IMR-90 (cell line): ENCODE measurements around the gene PRKRIP1. TPM values are rescaled to one million over a fixed set of nuclear protein-coding genes. Genes with fewer than 3 reads are reported as not detected.

Experiments used
- ATAC-seq: fragments of 200-7000 bp; cut with Tn5 transposase; 2 replicates; pipeline ENCODE4 v1.9.1; 2020; ENCODE audit warnings: low read depth, mild to moderate bottlenecking, moderate library complexity
- BruUV-seq: library from RNA; stranded (reverse); fragments of 400-500 nt; replicated peaks from 2 replicates; lab custom pipeline; 2021; lab: Mats Ljungman, UMichigan
- CTCF ChIA-PET: fragments of 300-600 bp; formaldehyde crosslinking; extraction: SDS; loops from one replicate; lab custom pipeline; 2021; ENCODE audit warnings: antibody characterized with exemption; lab: Yijun Ruan, JAX
- POLR2A ChIA-PET: fragments of 300-600 bp; sonication (Branson Sonifier 250); formaldehyde crosslinking; loops from one replicate; lab custom pipeline; 2022; ENCODE audit warnings: antibody characterized with exemption; ENCODE audit not compliant: unreplicated experiment; lab: Charles Lee
- DNase-seq: peaks from one replicate; pipeline ENCODE4 v3.0.0; 2013
- H2AFZ ChIP-seq: replicated peaks from 2 replicates; pipeline ENCODE3; 2013; ENCODE audit warnings: low read length, mild to moderate bottlenecking; ENCODE audit not compliant: poor library complexity
- H2AK5ac ChIP-seq: 2 replicates; pipeline ENCODE4 v1.6.1; 2013; ENCODE audit warnings: low read depth, low read length, inconsistent platforms
- H2AK9ac ChIP-seq: replicated peaks from 2 replicates; pipeline ENCODE3; 2013; ENCODE audit warnings: mild to moderate bottlenecking, low read depth, low read length, moderate library complexity; ENCODE audit not compliant: poor library complexity
- H2BK120ac ChIP-seq: 2 replicates; pipeline ENCODE4 v1.6.1; 2013; ENCODE audit warnings: low read depth, low read length, inconsistent platforms
- H2BK15ac ChIP-seq: 3 replicates; pipeline ENCODE4 v1.6.1; 2013; ENCODE audit warnings: low read depth, low read length, inconsistent platforms
- H2BK20ac ChIP-seq: 2 replicates; pipeline ENCODE4 v1.6.1; 2013; ENCODE audit warnings: low read depth, mild to moderate bottlenecking, inconsistent platforms, low read length, moderate library complexity
- H2BK5ac ChIP-seq: 2 replicates; pipeline ENCODE4 v1.6.1; 2013; ENCODE audit warnings: mild to moderate bottlenecking, low read depth, low read length, inconsistent platforms; ENCODE audit not compliant: poor library complexity, severe bottlenecking
- H3K14ac ChIP-seq: replicated peaks from 2 replicates; pipeline ENCODE4 v1.6.1; 2013; ENCODE audit warnings: low read depth, low read length, inconsistent platforms
- H3K18ac ChIP-seq: 2 replicates; pipeline ENCODE4 v1.6.1; 2013; ENCODE audit warnings: low read depth, low read length, control low read depth
- H3K23ac ChIP-seq: 2 replicates; pipeline ENCODE4 v1.6.1; 2013; ENCODE audit warnings: low read depth, low read length, inconsistent platforms
- H3K27ac ChIP-seq: 2 replicates; pipeline ENCODE4 v1.5.1; 2013; ENCODE audit warnings: mild to moderate bottlenecking, control low read depth, low read length; ENCODE audit not compliant: insufficient read depth
- H3K27me3 ChIP-seq: 2 replicates; pipeline ENCODE4 v1.6.1; 2013; ENCODE audit warnings: low read length; ENCODE audit not compliant: control insufficient read depth, insufficient read depth
- H3K36me3 ChIP-seq: 2 replicates; pipeline ENCODE4 v1.6.1; 2013; ENCODE audit warnings: low read length, mixed read lengths; ENCODE audit not compliant: control insufficient read depth, insufficient read depth
- H3K4ac ChIP-seq: 2 replicates; pipeline ENCODE4 v1.6.1; 2013; ENCODE audit warnings: low read depth, low read length, inconsistent platforms
- H3K4me1 ChIP-seq: 2 replicates; pipeline ENCODE4 v1.6.1; 2013; ENCODE audit warnings: low read length, mixed read lengths; ENCODE audit not compliant: control insufficient read depth, insufficient read depth
- H3K4me2 ChIP-seq: 2 replicates; pipeline ENCODE4 v1.6.1; 2013; ENCODE audit warnings: low read depth, mild to moderate bottlenecking, control low read depth, low read length, moderate library complexity
- H3K4me3 ChIP-seq: 2 replicates; pipeline ENCODE4 v1.5.1; 2013; ENCODE audit warnings: low read depth, mild to moderate bottlenecking, control low read depth, low read length, moderate library complexity; ENCODE audit not compliant: insufficient read depth
- H3K56ac ChIP-seq: 2 replicates; pipeline ENCODE4 v1.6.1; 2013; ENCODE audit warnings: low read length, inconsistent platforms; ENCODE audit not compliant: insufficient read depth; ENCODE audit errors: extremely low read depth
- H3K79me1 ChIP-seq, 2 experiments: 2 replicates each; pipeline ENCODE4 v1.6.1; 2013; ENCODE audit warnings: low read length in 2 of 2, inconsistent platforms in 1 of 2, low read depth in 1 of 2
- H3K9ac ChIP-seq: 2 replicates; pipeline ENCODE4 v1.6.1; 2013; ENCODE audit warnings: low read depth, low read length, control low read depth
- H3K9me1 ChIP-seq: 2 replicates; pipeline ENCODE4 v1.6.1; 2013; ENCODE audit warnings: low read length, inconsistent platforms; ENCODE audit not compliant: insufficient read depth
- H3K9me3 ChIP-seq: 2 replicates; pipeline ENCODE4 v1.6.1; 2013; ENCODE audit warnings: low read length; ENCODE audit not compliant: control insufficient read depth, insufficient read depth
- H4K20me1 ChIP-seq: 2 replicates; pipeline ENCODE4 v1.6.1; 2013; ENCODE audit warnings: low read length, inconsistent platforms; ENCODE audit not compliant: insufficient read depth
- H4K5ac ChIP-seq: 2 replicates; pipeline ENCODE4 v1.6.1; 2013; ENCODE audit warnings: mild to moderate bottlenecking, low read depth, low read length, control low read depth
- H4K8ac ChIP-seq, 2 experiments: 2 replicates each; pipeline ENCODE4 v1.6.1; 2013; ENCODE audit warnings: low read depth in 2 of 2, low read length in 2 of 2, control low read depth in 1 of 2, inconsistent platforms in 1 of 2
- H4K91ac ChIP-seq: 2 replicates; pipeline ENCODE4 v1.6.1; 2013; ENCODE audit warnings: low read depth, low read length, inconsistent platforms; ENCODE audit not compliant: insufficient read depth
- CHD1 ChIP-seq: IDR thresholded peaks from 2 replicates; pipeline ENCODE4 v1.6.1; 2012; ENCODE audit warnings: low read depth, low read length, improper control_type of control experiment
- ELK1 ChIP-seq: fragments of 150-350 bp; IDR thresholded peaks from 2 replicates; pipeline ENCODE4 v1.6.1; 2016; ENCODE audit warnings: low read depth, mild to moderate bottlenecking, low read length, moderate library complexity, borderline replicate concordance
- FOS ChIP-seq: fragments of 150-350 bp; IDR thresholded peaks from 2 replicates; pipeline ENCODE4 v1.6.1; 2016; ENCODE audit warnings: low read depth, low read length
- MAZ ChIP-seq: IDR thresholded peaks from 2 replicates; pipeline ENCODE4 v1.6.1; 2012; ENCODE audit warnings: low read depth, mild to moderate bottlenecking, low read length, improper control_type of control experiment, moderate library complexity, borderline replicate concordance
- NFE2L2 ChIP-seq: fragments of 150-350 bp; IDR thresholded peaks from 2 replicates; pipeline ENCODE4 v1.6.1; 2016; ENCODE audit warnings: low read depth, mild to moderate bottlenecking, low read length
- POLR2A ChIP-seq: IDR thresholded peaks from 2 replicates; pipeline ENCODE4 v1.6.1; 2012; ENCODE audit warnings: mild to moderate bottlenecking, low read depth, low read length
- RFX5 ChIP-seq: IDR thresholded peaks from 2 replicates; pipeline ENCODE4 v1.8.0; 2012; ENCODE audit warnings: low read depth, mild to moderate bottlenecking, low read length, moderate library complexity
- USF2 ChIP-seq: fragments of 150-350 bp; IDR thresholded peaks from 2 replicates; pipeline ENCODE4 v1.6.1; 2017; ENCODE audit warnings: mild to moderate bottlenecking, antibody characterized with exemption, low read length, low read depth
- WGBS, 2 experiments: methylation state at CpG; one replicate each; pipeline versions ENCODE4 v1.1.5 to v1.1.7; 2013; ENCODE audit warnings: missing lambda C conversion rate in 2 of 2; ENCODE audit not compliant: insufficient read length in 1 of 2; ENCODE audit errors: extremely low coverage in 2 of 2; 5-methylcytosine and 5-hydroxymethylcytosine counted together
- dilution Hi-C: fragments of 300-500 bp; cut with HindIII; formaldehyde crosslinking; loops from one replicate; pipeline ENCODE4 v1.14.3; 2018; ENCODE audit warnings: low sequenced_read_pairs; ENCODE audit not compliant: unreplicated experiment
- in situ Hi-C: fragments of 300-500 bp; cut with MboI; formaldehyde crosslinking; loops from 3 replicates; pipeline ENCODE4 v1.14.3; 2019; ENCODE audit warnings: low sequenced_read_pairs, inconsistent platforms, mixed read lengths
- intact Hi-C: fragments of 100-400 bp; cut with micrococcal nuclease; formaldehyde crosslinking; loops from 2 replicates; pipeline ENCODE4 v1.10.0; 2022
- polyA plus RNA-seq, 3 experiments: library from polyadenylated mRNA; depleted of rRNA; stranded (reverse); fragments of >200 nt; gene quantifications; 2 replicates each; pipeline ENCODE4 v1.2.3, GENCODE V29; 2012; ENCODE audit warnings: low replicate concordance in 1 of 3
- total RNA-seq: library from RNA; depleted of rRNA; stranded (reverse); fragments of >200 nt; gene quantifications from 2 replicates; pipeline ENCODE4 v1.2.3, GENCODE V29; 2012

The PRKRIP1 gene
- total and polyA plus RNA-seq, 2 of the 4 experiments (the other 2 are of a cell fraction), result 6.5 to 21.6 TPM

- 100% methylated on average over 2 of the region's 7 CpGs; no CpG with 5 or more reads in 1 of the 2 experiments for WGBS, 2 experiments
- in situ Hi-C loops (no loop called here), intact Hi-C loops (no loop called here), dilution Hi-C loops (no loop called here)
- H3K27me3 ChIP-seq, result no peaks in the 10 kb centered on the region
- peaks cover 20% of the 10 kb centered on the region for H3K36me3 ChIP-seq
- TF ChIP-seq NFE2L2 (no peak), FOS (no peak), USF2 (no peak), RFX5 (no peak), MAZ (no peak), CHD1 (no peak), ELK1 (no peak), POLR2A (no peak)
- H3K18ac ChIP-seq, result no peak overlapping the region
- no peak overlapping the region for H4K5ac ChIP-seq
- H2BK15ac ChIP-seq, result no peak overlapping the region
- CTCF ChIA-PET, result no interaction called here
- H3K23ac ChIP-seq, result peak overlapping the region; percentile 85
- no peak overlapping the region for H4K8ac ChIP-seq
- no peak overlapping the region for H3K56ac ChIP-seq
- no peaks in the 10 kb centered on the region for H3K9me3 ChIP-seq
- H2AFZ ChIP-seq, result peak overlapping the region; percentile 33
- H3K4me2 ChIP-seq, result no peak overlapping the region; the same call in 1 of the 2 replicates
- H3K4me3 ChIP-seq, result no peak overlapping the region
- peaks cover 25 to 58% of the 10 kb centered on the region in 2 experiments for H3K79me1 ChIP-seq
- no peak overlapping the region for H2BK120ac ChIP-seq
- no peak overlapping the region for H4K91ac ChIP-seq
- H3K4ac ChIP-seq, result peak overlapping the region; percentile 27; the same call in 1 of the 2 replicates
- H2BK20ac ChIP-seq, result no peak overlapping the region
- H2AK5ac ChIP-seq, result no peak overlapping the region
- H2AK9ac ChIP-seq, result peak overlapping the region; percentile 60
- no peak overlapping the region for H3K9ac ChIP-seq
- H3K27ac ChIP-seq, result no peak overlapping the region
- peaks cover 6% of the 10 kb centered on the region for H4K20me1 ChIP-seq
- no peak overlapping the region for H3K14ac ChIP-seq
- DNase-seq (no peak), ATAC-seq (no peak)
- peaks cover 14% of the 10 kb centered on the region for H3K9me1 ChIP-seq
- no peak overlapping the region for H2BK5ac ChIP-seq
- peaks cover 6% of the 10 kb centered on the region for H3K4me1 ChIP-seq
- POLR2A ChIA-PET, result no interaction called here
- BruUV-seq, result no TSS peak
These were observed 69.9 kb downstream of the PRKRIP1 start for GRCh38 chr7:102466097-102466496.
